OCI-LY3 (cell line): ENCODE measurements around the gene CYSTM1.

ENCODE experiments used
- H2AFZ ChIP-seq: fragments of 200-600, 300-600 bp; shearing (Covaris generic); 2 replicates; pipeline ENCODE4 v1.6.0; 2014; ENCODE audit warnings: antibody characterized with exemption, low read depth, low read length
- H3K27ac ChIP-seq: fragments of 200-600, 300-600 bp; sonication (generic); 2 replicates; pipeline ENCODE4 v1.5.1; 2014; ENCODE audit warnings: mild to moderate bottlenecking, low read length, moderate library complexity, mixed read lengths
- H3K27me3 ChIP-seq: fragments of 200-600, 300-600 bp; sonication (generic); 2 replicates; pipeline ENCODE4 v1.6.1; 2014; ENCODE audit warnings: low read depth, low read length, mixed read lengths
- H3K36me3 ChIP-seq: fragments of 200-600, 300-600 bp; sonication (generic); replicated peaks from 2 replicates; pipeline ENCODE3; 2014; ENCODE audit warnings: low read depth, low read length, mixed read lengths
- H3K4me1 ChIP-seq: fragments of 300-600, 200-600 bp; sonication (generic); 2 replicates; pipeline ENCODE4 v1.6.1; 2014; ENCODE audit warnings: low read length, mixed read lengths
- H3K4me2 ChIP-seq: fragments of 200-600, 300-600 bp; sonication (generic); 2 replicates; pipeline ENCODE4 v1.6.1; 2014; ENCODE audit warnings: low read length, mixed read lengths
- H3K4me3 ChIP-seq: fragments of 300-600, 200-600 bp; sonication (generic); 2 replicates; pipeline ENCODE4 v1.5.1; 2014; ENCODE audit warnings: antibody characterized with exemption, mild to moderate bottlenecking, low read length, moderate library complexity
- H3K79me2 ChIP-seq: fragments of 300-600, 200-600 bp; shearing (Covaris generic); 2 replicates; pipeline ENCODE4 v1.6.1; 2014; ENCODE audit warnings: mild to moderate bottlenecking, low read length, mixed read lengths
- H3K9ac ChIP-seq: fragments of 300-600, 200-600 bp; shearing (Covaris generic); 2 replicates; pipeline ENCODE4 v1.6.0; 2014; ENCODE audit warnings: mild to moderate bottlenecking, low read length, moderate library complexity
- H3K9me3 ChIP-seq: fragments of 200-600, 300-600 bp; shearing (Covaris generic); 2 replicates; pipeline ENCODE4 v1.6.1; 2014; ENCODE audit warnings: low read length, mixed read lengths; ENCODE audit not compliant: insufficient read depth
- H4K20me1 ChIP-seq: fragments of 200-600, 300-600 bp; sonication (generic); 2 replicates; pipeline ENCODE4 v1.6.1; 2016; ENCODE audit warnings: low read length, mixed read lengths; ENCODE audit not compliant: insufficient read depth
- CTCF ChIP-seq: fragments of 200-600, 300-600 bp; sonication (generic); IDR thresholded peaks from 2 replicates; pipeline ENCODE4 v1.5.1; 2014; ENCODE audit warnings: antibody characterized with exemption, low read length, low read depth
- EZH2phosphoT487 ChIP-seq: fragments of 200-600 bp; shearing (Covaris generic); IDR thresholded peaks from 2 replicates; pipeline ENCODE4 v1.6.1; 2018; ENCODE audit warnings: antibody characterized with exemption, mixed run types, low read depth

CYSTM1 gene

GRCh38 chr5:140245341-140245740 lies 70.4 kb downstream of the CYSTM1 start:
- Histone ChIP-seq H3K9ac (no peak overlapping the region), H3K4me1 (peaks cover 27% of the 10 kb centered on the region), H4K20me1 (peaks cover 16% of the 10 kb centered on the region), H3K27me3 (no peaks in the 10 kb centered on the region), H2AFZ (no peak overlapping the region), H3K4me3 (no peak overlapping the region), H3K79me2 (no peaks in the 10 kb centered on the region), H3K4me2 (peak overlapping the region; percentile 37), H3K27ac (no peak overlapping the region), H3K9me3 (no peaks in the 10 kb centered on the region), H3K36me3 (peaks cover 3% of the 10 kb centered on the region)
- TF ChIP-seq CTCF: no peak
- no peak for TF ChIP-seq EZH2phosphoT487

DNA sequence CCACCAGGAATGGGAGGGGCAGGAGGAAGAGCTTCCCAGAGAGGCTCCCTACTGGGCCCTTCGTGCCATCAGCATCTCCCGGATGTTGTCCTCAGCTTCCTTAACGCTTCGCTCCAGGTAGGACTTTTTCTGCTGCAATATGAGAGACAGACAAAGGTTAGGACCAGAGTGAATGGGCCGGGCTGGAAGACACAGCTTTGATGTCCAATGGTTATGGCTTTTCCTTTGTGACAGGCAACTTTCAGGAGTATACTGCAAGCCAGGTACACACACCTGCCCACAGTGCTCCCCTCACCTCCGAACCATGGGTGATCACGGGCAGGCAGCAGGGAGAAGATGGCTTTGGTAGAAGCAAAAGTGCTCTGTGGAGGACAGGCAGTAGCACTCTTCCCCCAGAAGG lies 70.9 kb downstream of the CYSTM1 start:
- H3K79me2 ChIP-seq: no peaks in the 10 kb centered on the region
- H4K20me1 ChIP-seq: peaks cover 16% of the 10 kb centered on the region
- H3K36me3 ChIP-seq: peaks cover 3% of the 10 kb centered on the region
- H3K4me1 ChIP-seq: peaks cover 27% of the 10 kb centered on the region
- no peak overlapping the region for H3K4me2 ChIP-seq
- H3K4me3 ChIP-seq: no peak overlapping the region
- H2AFZ ChIP-seq: no peak overlapping the region
- no peaks in the 10 kb centered on the region for H3K9me3 ChIP-seq
- H3K27ac ChIP-seq: no peak overlapping the region
- TF ChIP-seq EZH2phosphoT487 (no peak), CTCF (no peak)
- H3K9ac ChIP-seq: no peak overlapping the region
- H3K27me3 ChIP-seq: no peaks in the 10 kb centered on the region

GRCh38 chr5:140246378-140247122 lies 71.6 kb downstream of the CYSTM1 start:
- TF ChIP-seq CTCF: no peak
- no peak for TF ChIP-seq EZH2phosphoT487
- H3K4me2 ChIP-seq: no peak overlapping the region

DNA sequence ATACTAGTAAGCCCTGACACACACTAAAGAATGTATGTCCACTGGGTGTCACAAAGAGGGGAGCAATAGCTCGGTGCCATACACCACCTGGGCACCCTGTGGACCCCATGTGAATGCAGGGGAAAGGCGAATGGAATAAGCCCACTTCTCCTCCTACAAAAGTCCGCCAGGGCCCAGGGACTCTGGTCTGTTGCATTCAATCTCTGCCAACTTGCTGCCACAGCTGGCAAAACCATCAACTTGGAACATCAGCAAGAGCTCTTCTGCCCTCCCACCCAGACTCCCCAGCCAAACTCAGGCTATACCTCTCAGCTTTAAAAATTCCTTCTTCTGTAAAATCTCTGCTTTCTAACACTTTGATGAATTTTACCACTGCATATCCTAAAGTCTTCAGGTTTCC lies 73.4 kb downstream of the CYSTM1 start:
- TF ChIP-seq EZH2phosphoT487 (no peak), CTCF (no peak)
- Histone ChIP-seq H4K20me1 (peaks cover 30% of the 10 kb centered on the region), H3K4me1 (peaks cover 40% of the 10 kb centered on the region), H3K9ac (no peak overlapping the region), H3K9me3 (no peaks in the 10 kb centered on the region), H3K27ac (no peak overlapping the region), H3K27me3 (no peaks in the 10 kb centered on the region), H3K4me2 (no peak overlapping the region), H3K36me3 (peaks cover 5% of the 10 kb centered on the region), H2AFZ (no peak overlapping the region), H3K79me2 (peaks cover 2% of the 10 kb centered on the region; the same call in 1 of the 2 replicates), H3K4me3 (no peak overlapping the region)

More at GRCh38 chr5:140246378-140247122, 71.6 kb downstream of the CYSTM1 start:
- no peak overlapping the region for H3K27ac ChIP-seq
- H3K9ac ChIP-seq: no peak overlapping the region
- H3K4me1 ChIP-seq: peaks cover 32% of the 10 kb centered on the region
- no peak overlapping the region for H3K4me3 ChIP-seq
- no peaks in the 10 kb centered on the region for H3K9me3 ChIP-seq
- H3K27me3 ChIP-seq: no peaks in the 10 kb centered on the region
- H4K20me1 ChIP-seq: peaks cover 20% of the 10 kb centered on the region
- H3K36me3 ChIP-seq: peaks cover 3% of the 10 kb centered on the region
- 0 out of 2 replicates have a peak, but pooled peaks cover 2% of the 10 kb centered on the region for H3K79me2 ChIP-seq
- H2AFZ ChIP-seq: no peak overlapping the region
